ENCODE measurements around the gene PRND.
A peak's percentile ranks its signal among the peaks of the same experiment; 100 is the strongest.
"Not testable (repeated sequence)": the region's sequence is repeated elsewhere in the genome, so short reads cannot be mapped to it uniquely, and the experiment has no call there.

The PRND gene

GRCh38 chr20:4688305-4688704 lies 33.4 kb upstream of the PRND start:
- peaks cover 7% of the 10 kb centered on the region for H3K4me1 ChIP-seq (ENCODE audit: insufficient read depth, low read length)
- H3K9me3 ChIP-seq (ENCODE audit: insufficient read depth, low read depth, low read length) = no peaks in the 10 kb centered on the region
- no peak overlapping the region for H3K9ac ChIP-seq (ENCODE audit: low read depth, low read length)
- no peaks in the 10 kb centered on the region for H3K36me3 ChIP-seq (ENCODE audit: insufficient read depth, low read length)
- no peak overlapping the region for H3K4me3 ChIP-seq (ENCODE audit: low read length)
- 80% methylated on average over 2 of the region's 2 CpGs for WGBS
- H3K27me3 ChIP-seq (ENCODE audit: insufficient read depth, low read length) = peaks cover 8% of the 10 kb centered on the region
- H3K27ac ChIP-seq (ENCODE audit: low read depth, low read length) = no peak overlapping the region

- 88% methylated on average over 2 of the region's 2 CpGs for WGBS
- H3K9me3 ChIP-seq (ENCODE audit: insufficient read depth, low read depth, low read length) = no peaks in the 10 kb centered on the region
- no peak overlapping the region for H3K9ac ChIP-seq (ENCODE audit: low read depth, low read length)
- H3K27ac ChIP-seq (ENCODE audit: low read depth, low read length) = no peak overlapping the region
- H3K4me3 ChIP-seq (ENCODE audit: low read length) = no peak overlapping the region
- H3K36me3 ChIP-seq (ENCODE audit: insufficient read depth, low read length) = no peaks in the 10 kb centered on the region
- H3K27me3 ChIP-seq (ENCODE audit: insufficient read depth, low read length) = peaks cover 8% of the 10 kb centered on the region
- peaks cover 7% of the 10 kb centered on the region for H3K4me1 ChIP-seq (ENCODE audit: insufficient read depth, low read length)
Measured at GRCh38 chr20:4689220-4689619, 32.5 kb upstream of the PRND start.

GRCh38 chr20:4691753-4692152 lies 30.0 kb upstream of the PRND start:
- H3K4me1 ChIP-seq (ENCODE audit: insufficient read depth, low read length) = peaks cover 7% of the 10 kb centered on the region; the same call in 1 of the 2 replicates
- no peak overlapping the region for H3K4me3 ChIP-seq (ENCODE audit: low read length)
- H3K27ac ChIP-seq (ENCODE audit: low read depth, low read length) = no peak overlapping the region
- 91% methylated on average over 1 of the region's 2 CpGs for WGBS
- H3K36me3 ChIP-seq (ENCODE audit: insufficient read depth, low read length) = no peaks in the 10 kb centered on the region
- H3K27me3 ChIP-seq (ENCODE audit: insufficient read depth, low read length) = no peaks in the 10 kb centered on the region
- no peak overlapping the region for H3K9ac ChIP-seq (ENCODE audit: low read depth, low read length)
- no peaks in the 10 kb centered on the region for H3K9me3 ChIP-seq (ENCODE audit: insufficient read depth, low read depth, low read length)

- H3K27ac ChIP-seq (ENCODE audit: low read depth, low read length) = no peak overlapping the region
- H3K9ac ChIP-seq (ENCODE audit: low read depth, low read length) = no peak overlapping the region
- H3K4me1 ChIP-seq (ENCODE audit: insufficient read depth, low read length) = peaks cover 13% of the 10 kb centered on the region
- no peaks in the 10 kb centered on the region for H3K27me3 ChIP-seq (ENCODE audit: insufficient read depth, low read length)
- no peaks in the 10 kb centered on the region for H3K9me3 ChIP-seq (ENCODE audit: insufficient read depth, low read depth, low read length)
- WGBS = 87% methylated on average over 1 of the region's 1 CpG
- H3K36me3 ChIP-seq (ENCODE audit: insufficient read depth, low read length) = no peaks in the 10 kb centered on the region
- no peak overlapping the region for H3K4me3 ChIP-seq (ENCODE audit: low read length)
Measured at GRCh38 chr20:4694076-4694475, 27.6 kb upstream of the PRND start.

- Histone ChIP-seq H3K4me3 (ENCODE audit: low read length) (no peak overlapping the region), H3K27ac (ENCODE audit: low read depth, low read length) (peak overlapping the region; percentile 4; the same call in 1 of the 2 replicates), H3K9ac (ENCODE audit: low read depth, low read length) (no peak overlapping the region), H3K36me3 (ENCODE audit: insufficient read depth, low read length) (peaks cover 7% of the 10 kb centered on the region; the same call in 1 of the 2 replicates), H3K4me1 (ENCODE audit: insufficient read depth, low read length) (peaks cover 13% of the 10 kb centered on the region), H3K27me3 (ENCODE audit: insufficient read depth, low read length) (no peaks in the 10 kb centered on the region), H3K9me3 (ENCODE audit: insufficient read depth, low read depth, low read length) (no peaks in the 10 kb centered on the region)
- WGBS = 70% methylated on average over 7 of the region's 7 CpGs
Measured at GRCh38 chr20:4697189-4697830, 24.4 kb upstream of the PRND start.

GRCh38 chr20:4697831-4698221 lies 23.9 kb upstream of the PRND start:
- H3K4me3 ChIP-seq (ENCODE audit: low read length) = no peak overlapping the region
- no peaks in the 10 kb centered on the region for H3K9me3 ChIP-seq (ENCODE audit: insufficient read depth, low read depth, low read length)
- no peaks in the 10 kb centered on the region for H3K27me3 ChIP-seq (ENCODE audit: insufficient read depth, low read length)
- peak overlapping the region; percentile 4; the same call in 1 of the 2 replicates for H3K27ac ChIP-seq (ENCODE audit: low read depth, low read length)
- H3K4me1 ChIP-seq (ENCODE audit: insufficient read depth, low read length) = peaks cover 13% of the 10 kb centered on the region
- 73% methylated on average over 2 of the region's 2 CpGs for WGBS
- no peak overlapping the region for H3K9ac ChIP-seq (ENCODE audit: low read depth, low read length)
- peaks cover 7% of the 10 kb centered on the region; the same call in 1 of the 2 replicates for H3K36me3 ChIP-seq (ENCODE audit: insufficient read depth, low read length)

GRCh38 chr20:4699216-4699615 lies 22.5 kb upstream of the PRND start:
- WGBS = 96% methylated on average over 9 of the region's 9 CpGs
- peaks cover 24% of the 10 kb centered on the region for H3K4me1 ChIP-seq (ENCODE audit: insufficient read depth, low read length)
- H3K36me3 ChIP-seq (ENCODE audit: insufficient read depth, low read length) = peaks cover 7% of the 10 kb centered on the region; the same call in 1 of the 2 replicates
- no peak overlapping the region for H3K4me3 ChIP-seq (ENCODE audit: low read length)
- H3K27ac ChIP-seq (ENCODE audit: low read depth, low read length) = no peak overlapping the region
- H3K9ac ChIP-seq (ENCODE audit: low read depth, low read length) = no peak overlapping the region
- no peaks in the 10 kb centered on the region for H3K27me3 ChIP-seq (ENCODE audit: insufficient read depth, low read length)
- H3K9me3 ChIP-seq (ENCODE audit: insufficient read depth, low read depth, low read length) = no peaks in the 10 kb centered on the region

GRCh38 chr20:4699957-4700356 lies 21.8 kb upstream of the PRND start:
- H3K9ac ChIP-seq (ENCODE audit: low read depth, low read length) = no peak overlapping the region
- peaks cover 7% of the 10 kb centered on the region; the same call in 1 of the 2 replicates for H3K36me3 ChIP-seq (ENCODE audit: insufficient read depth, low read length)
- 96% methylated on average over 3 of the region's 3 CpGs for WGBS

GRCh38 chr20:4702562-4703280 lies 19.0 kb upstream of the PRND start:
- Histone ChIP-seq H3K4me1 (ENCODE audit: insufficient read depth, low read length) (peaks cover 28% of the 10 kb centered on the region), H3K9me3 (ENCODE audit: insufficient read depth, low read depth, low read length) (no peaks in the 10 kb centered on the region), H3K4me3 (ENCODE audit: low read length) (no peak overlapping the region), H3K36me3 (ENCODE audit: insufficient read depth, low read length) (peaks cover 7% of the 10 kb centered on the region; the same call in 1 of the 2 replicates), H3K27ac (ENCODE audit: low read depth, low read length) (no peak overlapping the region), H3K9ac (ENCODE audit: low read depth, low read length) (no peak overlapping the region), H3K27me3 (ENCODE audit: insufficient read depth, low read length) (no peaks in the 10 kb centered on the region)
- WGBS = 85% methylated on average over 7 of the region's 7 CpGs

More at GRCh38 chr20:4699957-4700356, 21.8 kb upstream of the PRND start:
- no peaks in the 10 kb centered on the region for H3K27me3 ChIP-seq (ENCODE audit: insufficient read depth, low read length)
- no peaks in the 10 kb centered on the region for H3K9me3 ChIP-seq (ENCODE audit: insufficient read depth, low read depth, low read length)
- peaks cover 31% of the 10 kb centered on the region for H3K4me1 ChIP-seq (ENCODE audit: insufficient read depth, low read length)
- H3K4me3 ChIP-seq (ENCODE audit: low read length) = no peak overlapping the region
- H3K27ac ChIP-seq (ENCODE audit: low read depth, low read length) = no peak overlapping the region

- no peaks in the 10 kb centered on the region for H3K9me3 ChIP-seq (ENCODE audit: insufficient read depth, low read depth, low read length)
- peaks cover 7% of the 10 kb centered on the region; the same call in 1 of the 2 replicates for H3K36me3 ChIP-seq (ENCODE audit: insufficient read depth, low read length)
- 89% methylated on average over 5 of the region's 6 CpGs for WGBS
- no peak overlapping the region for H3K9ac ChIP-seq (ENCODE audit: low read depth, low read length)
- no peaks in the 10 kb centered on the region for H3K27me3 ChIP-seq (ENCODE audit: insufficient read depth, low read length)
- no peak overlapping the region for H3K4me3 ChIP-seq (ENCODE audit: low read length)
- no peak overlapping the region; the same call in 1 of the 2 replicates for H3K27ac ChIP-seq (ENCODE audit: low read depth, low read length)
- H3K4me1 ChIP-seq (ENCODE audit: insufficient read depth, low read length) = peaks cover 22% of the 10 kb centered on the region
Measured at GRCh38 chr20:4703281-4703676, 18.4 kb upstream of the PRND start.

GRCh38 chr20:4706941-4707340 lies 14.8 kb upstream of the PRND start:
- H3K9ac ChIP-seq (ENCODE audit: low read depth, low read length); H3K36me3 ChIP-seq (ENCODE audit: insufficient read depth, low read length); H3K27me3 ChIP-seq (ENCODE audit: insufficient read depth, low read length); H3K4me3 ChIP-seq (ENCODE audit: low read length); H3K27ac ChIP-seq (ENCODE audit: low read depth, low read length); H3K9me3 ChIP-seq (ENCODE audit: insufficient read depth, low read depth, low read length): not testable (repeated sequence)
- 98% methylated on average over 12 of the region's 12 CpGs for WGBS
- peaks cover 21% of the 10 kb centered on the region for H3K4me1 ChIP-seq (ENCODE audit: insufficient read depth, low read length)

Data from HUES64 (cell line).